Urinary bladder (tissue), 4 donors: ENCODE measurements around the gene LRRC3C. TPM values are rescaled to one million over a fixed set of nuclear protein-coding genes. Genes with fewer than 3 reads are reported as not detected.

Experiments
- DNase-seq: peaks from one replicate; pipeline ENCODE4 v3.0.0-alpha.2; 2015; ENCODE audit errors: extremely low spot score
- H3K27ac ChIP-seq: one replicate; pipeline ENCODE4 v1.5.1; 2013; ENCODE audit warnings: low read depth, mild to moderate bottlenecking, moderate library complexity
- H3K36me3 ChIP-seq: one replicate; pipeline ENCODE4 v1.6.1; 2013; ENCODE audit warnings: mild to moderate bottlenecking, moderate library complexity; ENCODE audit not compliant: insufficient read depth
- H3K4me1 ChIP-seq: one replicate; pipeline ENCODE4 v1.6.1; 2013; ENCODE audit warnings: mild to moderate bottlenecking, moderate library complexity; ENCODE audit not compliant: insufficient read depth
- H3K4me3 ChIP-seq: one replicate; pipeline ENCODE4 v1.5.1; 2013; ENCODE audit warnings: low read depth, low read length
- WGBS: extraction: QIAGEN DNeasy Blood & Tissue Kit; methylation state at CpG from one replicate; pipeline ENCODE4 v1.1.7; 2013; 5-methylcytosine and 5-hydroxymethylcytosine counted together
- polyA plus RNA-seq: library from polyadenylated mRNA; stranded (reverse); fragments of 200-250 nt; gene quantifications from one replicate; pipeline ENCODE4 v1.2.3, GENCODE V29; 2013
- total RNA-seq: library from RNA; depleted of rRNA; stranded (reverse); fragments of >200 nt; gene quantifications from one replicate; pipeline ENCODE4 v1.2.3, GENCODE V29; 2014
- donor health status: healthy with polysubstance abuse.
- donor health status: healthy.

The LRRC3C gene
- total and polyA plus RNA-seq, 2 donors, result not detected

GRCh38 chr17:39968761-39969160 is 41.2 kb downstream of the LRRC3C start:
- DNase-seq, result no peak
- 67% methylated on average over 2 of the region's 2 CpGs for WGBS
- Histone ChIP-seq H3K27ac (no peak overlapping the region), H3K4me1 (no peaks in the 10 kb centered on the region), H3K4me3 (no peak overlapping the region), H3K36me3 (no peaks in the 10 kb centered on the region)

GRCh38 chr17:39969375-39969774 is 41.8 kb downstream of the LRRC3C start:
- 70% methylated on average over 6 of the region's 6 CpGs for WGBS
- H3K27ac ChIP-seq, result no peak overlapping the region
- H3K4me3 ChIP-seq, result no peak overlapping the region
- no peaks in the 10 kb centered on the region for H3K4me1 ChIP-seq
- no peaks in the 10 kb centered on the region for H3K36me3 ChIP-seq
- DNase-seq, result no peak

- no peak overlapping the region for H3K27ac ChIP-seq
- no peaks in the 10 kb centered on the region for H3K4me1 ChIP-seq
- WGBS, result 69% methylated on average over 7 of the region's 7 CpGs
- DNase-seq, result no peak
- H3K4me3 ChIP-seq, result no peak overlapping the region
- no peaks in the 10 kb centered on the region for H3K36me3 ChIP-seq
Measured at GRCh38 chr17:39970157-39970692, 42.7 kb downstream of the LRRC3C start.

DNA sequence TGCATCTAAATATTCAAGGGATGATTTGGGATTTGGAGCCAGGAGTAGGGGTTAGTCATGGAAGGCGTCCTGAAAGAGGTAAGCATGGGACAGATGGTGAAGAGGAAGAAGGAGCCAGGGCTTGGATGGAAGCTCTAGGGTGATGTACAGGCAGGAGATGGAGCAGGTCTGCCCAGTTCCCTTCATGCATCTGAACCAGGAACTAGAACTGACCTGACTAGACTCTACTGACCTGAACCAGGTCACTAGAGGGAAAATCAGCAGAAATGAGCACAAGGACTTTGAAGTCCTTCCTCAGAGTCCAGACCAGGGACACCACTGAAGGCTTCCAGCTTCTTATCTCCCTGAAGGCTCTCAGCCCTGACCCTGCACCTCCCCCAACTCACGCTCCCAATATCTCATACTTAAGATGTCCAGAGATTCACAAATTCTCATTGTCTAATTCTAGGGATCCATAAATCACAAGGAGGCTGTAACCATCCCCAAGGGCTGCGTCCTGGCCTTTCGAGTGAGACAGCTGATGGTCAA is 43.6 kb downstream of the LRRC3C start:
- WGBS, result 83% methylated on average over 4 of the region's 4 CpGs
- Histone ChIP-seq H3K4me3 (no peak overlapping the region), H3K27ac (no peak overlapping the region), H3K4me1 (no peaks in the 10 kb centered on the region), H3K36me3 (no peaks in the 10 kb centered on the region)
- no peak for DNase-seq

DNA sequence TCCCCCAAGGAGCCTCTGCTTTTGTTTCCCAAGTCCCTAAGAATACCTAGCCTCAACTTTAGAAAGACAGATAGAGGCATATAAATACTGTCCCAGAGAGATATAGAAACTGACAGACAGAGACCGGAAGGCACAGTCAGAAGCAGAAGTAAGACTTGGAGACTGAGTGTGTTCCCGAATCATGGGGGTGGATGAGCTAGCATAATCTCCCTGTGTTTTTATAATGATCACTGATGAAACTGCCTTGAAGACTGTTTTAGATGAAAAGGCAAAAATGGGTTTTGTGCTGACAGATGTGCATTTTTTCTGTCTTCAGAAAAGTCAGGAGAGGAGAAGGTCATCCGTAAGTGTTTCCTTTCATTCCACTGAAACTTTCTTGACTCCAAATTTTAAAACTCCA is 44.7 kb downstream of the LRRC3C start:
- no peak overlapping the region for H3K4me3 ChIP-seq
- WGBS, result 24% methylated on average over 3 of the region's 3 CpGs
- no peaks in the 10 kb centered on the region for H3K4me1 ChIP-seq
- H3K36me3 ChIP-seq, result no peaks in the 10 kb centered on the region
- DNase-seq, result no peak
- no peak overlapping the region for H3K27ac ChIP-seq

DNA sequence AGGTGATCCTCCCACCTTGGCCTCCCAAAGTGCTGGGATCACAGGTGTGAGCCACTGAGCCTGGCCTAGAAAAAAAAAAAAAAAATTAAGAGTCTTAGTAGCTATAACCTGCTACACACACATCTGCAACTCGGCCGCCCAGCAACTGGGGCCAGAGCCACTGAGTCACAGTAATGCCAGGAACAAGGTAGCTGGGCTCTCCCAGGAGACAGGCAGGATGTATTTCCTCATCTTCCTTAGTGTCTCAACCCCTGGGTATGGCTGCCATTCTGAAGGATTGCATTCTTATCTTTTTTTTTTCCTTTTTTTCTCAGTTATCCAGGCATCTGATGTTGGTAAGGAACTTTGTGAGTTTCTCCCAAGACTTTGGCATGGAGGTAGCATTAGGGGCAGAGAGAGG is 46.0 kb downstream of the LRRC3C start:
- H3K36me3 ChIP-seq, result no peaks in the 10 kb centered on the region
- no peaks in the 10 kb centered on the region for H3K4me1 ChIP-seq
- no peak overlapping the region for H3K27ac ChIP-seq
- no peak overlapping the region for H3K4me3 ChIP-seq
- no peak for DNase-seq
- WGBS, result 94% methylated on average over 2 of the region's 2 CpGs

DNA sequence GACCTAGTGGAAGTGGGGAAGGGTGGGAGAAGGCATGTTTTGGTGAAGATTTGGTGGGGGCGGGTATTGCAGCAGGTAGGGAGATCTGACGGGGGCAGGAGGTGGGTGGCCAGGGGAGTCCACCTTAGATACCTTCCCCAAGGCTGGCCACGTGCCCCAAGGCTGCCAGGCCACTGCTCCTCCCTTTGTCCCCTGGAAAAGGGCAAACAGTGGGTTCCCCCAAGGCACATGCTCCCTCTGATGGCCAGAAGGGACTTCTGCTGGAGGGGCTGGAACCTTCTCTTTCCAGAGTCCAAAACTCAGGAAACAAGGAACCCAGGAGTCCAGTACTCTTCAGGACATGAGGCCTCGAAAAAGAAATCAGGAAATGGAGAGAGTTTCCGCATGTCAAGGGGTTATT is 46.9 kb downstream of the LRRC3C start:
- Histone ChIP-seq H3K36me3 (no peaks in the 10 kb centered on the region), H3K4me1 (no peaks in the 10 kb centered on the region), H3K4me3 (no peak overlapping the region), H3K27ac (no peak overlapping the region)
- whole genome bisulfite sequencing, result 84% methylated on average over 5 of the region's 5 CpGs
- no peak for DNase-seq

DNA sequence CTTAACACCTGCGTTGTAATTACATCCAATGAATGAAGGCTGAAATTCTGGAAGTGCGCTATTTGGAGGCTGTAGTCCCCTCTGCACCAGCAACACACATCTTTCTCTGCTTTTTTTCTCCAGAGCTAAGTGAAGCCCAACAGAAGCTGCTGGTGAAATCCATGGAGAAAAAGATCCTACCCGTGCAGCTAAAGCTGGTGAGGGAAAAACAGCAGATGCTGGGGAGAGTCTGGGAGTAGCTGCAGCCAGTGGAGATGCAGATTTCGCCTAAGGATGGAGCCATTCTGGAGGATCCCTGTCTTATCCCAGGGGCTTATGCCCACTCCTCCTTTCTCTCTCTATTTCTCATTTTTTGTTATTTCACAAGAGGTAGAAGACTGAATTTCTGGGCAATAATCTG is 48.3 kb downstream of the LRRC3C start:
- no peaks in the 10 kb centered on the region for H3K36me3 ChIP-seq
- H3K27ac ChIP-seq, result no peak overlapping the region
- WGBS, result 70% methylated on average over 4 of the region's 4 CpGs
- DNase-seq, result no peak
- H3K4me1 ChIP-seq, result no peaks in the 10 kb centered on the region
- no peak overlapping the region for H3K4me3 ChIP-seq

DNA sequence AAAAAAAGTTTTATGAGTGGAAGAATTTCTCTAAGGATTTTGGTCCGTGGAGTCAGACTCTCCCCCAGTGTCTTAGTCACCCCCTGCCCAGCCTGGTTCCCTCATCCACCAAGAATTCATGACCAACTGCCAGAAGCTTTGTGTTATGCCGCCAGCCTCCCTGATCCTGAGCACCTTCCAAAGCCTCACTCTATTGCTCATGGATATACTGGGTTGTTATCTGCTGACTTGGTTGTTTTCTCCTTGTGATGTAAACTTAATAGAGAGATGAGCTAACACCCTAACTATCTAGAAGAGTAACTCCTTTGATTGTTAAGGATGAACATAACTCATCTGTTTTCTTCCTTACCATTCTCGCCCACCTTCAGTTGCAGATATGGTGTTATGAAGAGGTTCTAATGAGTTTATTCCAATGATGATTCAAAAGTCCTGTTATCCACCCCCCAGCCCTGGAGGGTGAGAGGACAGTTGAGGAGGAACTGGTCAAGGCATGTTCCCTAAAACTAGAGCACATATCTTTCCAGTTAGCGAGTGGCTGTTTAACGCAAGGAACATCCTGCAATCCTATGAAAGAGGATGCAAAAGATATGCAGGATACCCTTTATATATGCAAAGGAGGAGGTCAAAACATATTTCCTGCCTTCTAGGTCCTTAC is 51.6 kb downstream of the LRRC3C start:
- WGBS, result 49% methylated on average over 5 of the region's 5 CpGs
- no peak overlapping the region for H3K27ac ChIP-seq
- DNase-seq, result no peak

GRCh38 chr17:39979893-39980350 is 52.4 kb downstream of the LRRC3C start:
- WGBS, result 1% methylated on average over 10 of the region's 10 CpGs
- peak; percentile 39 for DNase-seq
- no peak overlapping the region for H3K27ac ChIP-seq
- no peaks in the 10 kb centered on the region for H3K4me1 ChIP-seq
- H3K36me3 ChIP-seq, result no peaks in the 10 kb centered on the region
- H3K4me3 ChIP-seq, result peak overlapping the region; percentile 18

More for the DNA sequence above, 51.6 kb downstream of the LRRC3C start:
- Histone ChIP-seq H3K4me1 (no peaks in the 10 kb centered on the region), H3K4me3 (no peak overlapping the region), H3K36me3 (no peaks in the 10 kb centered on the region)

DNA sequence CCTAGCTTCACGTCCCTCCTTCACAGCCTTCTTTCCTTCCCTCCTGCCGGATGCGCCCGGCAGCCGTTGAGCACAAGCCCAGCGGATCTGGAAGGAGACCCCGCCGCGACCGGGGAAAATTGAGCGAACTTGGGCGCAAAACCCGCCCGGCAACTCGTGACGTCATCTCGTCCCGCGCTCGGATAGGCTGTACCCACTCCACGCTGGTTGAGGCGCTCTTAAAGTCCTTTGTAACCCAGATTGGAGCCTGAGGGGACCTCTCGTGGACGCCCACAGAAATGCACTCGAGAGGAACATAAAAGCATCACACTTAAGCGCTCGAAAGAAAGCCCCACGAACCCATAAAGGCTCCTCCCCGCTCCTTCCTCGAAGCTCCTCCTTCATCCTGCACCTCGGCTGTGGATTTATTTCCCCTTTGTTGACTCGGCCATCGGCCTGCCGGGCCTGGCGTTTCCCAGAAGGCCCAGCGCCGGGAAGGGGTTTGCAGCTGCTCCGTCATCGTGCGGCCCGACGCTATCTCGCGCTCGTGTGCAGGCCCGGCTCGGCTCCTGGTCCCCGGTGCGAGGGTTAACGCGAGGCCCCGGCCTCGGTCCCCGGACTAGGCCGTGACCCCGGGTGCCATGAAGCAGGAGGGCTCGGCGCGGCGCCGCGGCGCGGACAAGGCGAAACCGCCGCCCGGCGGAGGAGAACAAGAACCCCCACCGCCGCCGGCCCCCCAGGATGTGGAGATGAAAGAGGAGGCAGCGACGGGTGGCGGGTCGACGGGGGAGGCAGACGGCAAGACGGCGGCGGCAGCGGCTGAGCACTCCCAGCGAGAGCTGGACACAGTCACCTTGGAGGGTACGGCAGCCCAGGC is 53.0 kb downstream of the LRRC3C start, which contains the start of gene PSMD3:
PSMD3 (plus strand) TSS at position 457 of the 856 bp plus-strand sequence; CDS start at position 621, 164 bp downstream.
- Histone ChIP-seq H3K4me3 (peak within 1 kb of the TSS; percentile 93), H3K27ac (peak within 1 kb of the TSS; percentile 71), H3K4me1 (no peaks in the 10 kb centered on the region), H3K36me3 (no peaks in the 10 kb centered on the region)
- DNase-seq, result peak; percentile 100
- under 1% methylated on average over 84 of the region's 84 CpGs for WGBS

DNA sequence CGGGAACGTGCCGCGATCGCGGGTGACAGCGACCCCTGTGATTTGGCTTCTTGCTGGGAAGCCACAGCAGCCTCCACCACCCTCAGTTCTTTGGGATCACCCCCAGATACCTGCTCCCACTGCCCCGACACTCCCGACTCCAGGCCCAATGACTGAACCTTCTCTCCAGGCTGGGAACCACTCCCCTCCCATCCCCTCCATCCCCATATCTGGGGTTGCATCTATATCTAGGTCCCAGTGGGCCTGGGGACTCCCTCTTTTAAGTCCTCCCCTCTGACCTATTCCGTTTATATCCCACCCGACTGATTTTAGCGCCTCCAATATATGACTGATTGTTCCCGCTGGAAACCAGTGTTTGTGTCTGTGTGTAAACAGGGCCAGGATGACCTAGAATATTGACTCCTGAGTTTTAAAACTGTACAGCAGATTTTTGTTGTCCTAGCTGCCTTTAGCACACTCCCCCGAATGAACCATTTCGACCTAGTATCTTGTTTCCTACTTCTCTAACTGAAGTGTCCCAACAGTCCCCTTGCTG is 53.7 kb downstream of the LRRC3C start:
- H3K4me3 ChIP-seq, result peak overlapping the region; percentile 93
- no peak for DNase-seq
- no peaks in the 10 kb centered on the region for H3K4me1 ChIP-seq
- peak overlapping the region; percentile 71 for H3K27ac ChIP-seq
- WGBS, result 2% methylated on average over 15 of the region's 15 CpGs
- H3K36me3 ChIP-seq, result no peaks in the 10 kb centered on the region

DNA sequence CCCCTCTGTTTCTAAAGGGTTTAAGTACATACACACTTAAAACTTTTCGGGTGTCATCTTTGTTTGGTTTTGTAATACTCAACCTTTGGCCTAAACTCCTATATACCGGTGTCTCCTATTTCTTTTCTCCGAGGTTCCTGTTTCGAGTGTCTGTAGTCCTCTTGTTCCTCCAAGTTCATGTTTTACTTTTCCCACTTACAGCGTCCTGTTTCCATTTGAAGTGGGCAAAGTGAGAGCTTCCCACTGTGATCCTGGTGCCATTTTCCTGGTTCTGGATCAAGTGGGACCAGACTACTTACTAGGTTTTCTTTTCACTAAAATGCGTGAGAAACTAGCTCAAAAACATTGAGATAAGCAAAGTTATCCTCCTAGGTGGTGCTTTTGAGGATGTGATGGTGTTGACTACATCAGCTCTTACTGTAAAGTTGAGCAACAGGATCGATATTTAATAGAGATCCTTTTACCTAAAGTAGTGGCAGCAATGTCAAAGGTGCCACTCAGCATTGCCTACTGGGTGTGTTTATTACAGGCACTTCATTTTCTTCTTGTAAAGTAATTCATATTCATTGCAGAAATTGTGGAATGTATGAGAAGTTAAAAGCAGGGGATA is 54.3 kb downstream of the LRRC3C start:
- H3K27ac ChIP-seq, result no peak overlapping the region
- no peak for DNase-seq
- no peaks in the 10 kb centered on the region for H3K4me1 ChIP-seq
- peaks cover 3% of the 10 kb centered on the region for H3K36me3 ChIP-seq
- H3K4me3 ChIP-seq, result peak overlapping the region; percentile 93
- 30% methylated on average over 7 of the region's 7 CpGs for WGBS
